Mesenchymal stem cell (in vitro differentiated cells and primary cell): Measurements from ENCODE around the gene LITAF.

Experiments used
- DNase-seq: peaks from one replicate; pipeline ENCODE4 v3.0.0-alpha.2; 2013
- H2AFZ ChIP-seq: one replicate; pipeline ENCODE4 v1.6.1; 2013; ENCODE audit warnings: low read depth, mild to moderate bottlenecking, control low read depth, inconsistent platforms, low read length, moderate library complexity
- H2AK5ac ChIP-seq: 2 replicates; pipeline ENCODE4 v1.6.1; 2013; ENCODE audit warnings: low read length, moderate library complexity, mild to moderate bottlenecking, inconsistent platforms; ENCODE audit not compliant: severe bottlenecking
- H2BK120ac ChIP-seq: one replicate; pipeline ENCODE4 v1.6.1; 2013; ENCODE audit warnings: low read depth, mild to moderate bottlenecking, inconsistent platforms, low read length, moderate library complexity
- H2BK12ac ChIP-seq, 2 experiments: one replicate each; pipeline ENCODE4 v1.6.1; 2013; ENCODE audit warnings: inconsistent platforms in 2 of 2, low read length in 2 of 2, mild to moderate bottlenecking in 2 of 2, moderate library complexity in 2 of 2, control low read depth in 1 of 2
- H2BK15ac ChIP-seq: one replicate; pipeline ENCODE4 v1.6.1; 2013; ENCODE audit warnings: mild to moderate bottlenecking, low read depth, inconsistent platforms; ENCODE audit not compliant: poor library complexity, severe bottlenecking
- H2BK5ac ChIP-seq: 2 replicates; pipeline ENCODE4 v1.6.1; 2013; ENCODE audit warnings: low read depth, mild to moderate bottlenecking, low read length, control low read depth, inconsistent platforms; ENCODE audit not compliant: poor library complexity, severe bottlenecking
- H3K14ac ChIP-seq, 2 experiments: one replicate each; pipeline ENCODE4 v1.6.1; 2013; ENCODE audit warnings: inconsistent platforms in 2 of 2, low read length in 2 of 2, control low read depth in 1 of 2, mild to moderate bottlenecking in 1 of 2, moderate library complexity in 1 of 2
- H3K18ac ChIP-seq, 2 experiments: one replicate each; pipeline ENCODE4 v1.6.1; 2013; ENCODE audit warnings: inconsistent platforms in 2 of 2, low read length in 2 of 2, control low read depth in 1 of 2, low read depth in 1 of 2, mild to moderate bottlenecking in 1 of 2
- H3K23ac ChIP-seq, 2 experiments: one replicate each; pipeline ENCODE4 v1.6.1; 2013; ENCODE audit warnings: inconsistent platforms in 2 of 2, low read length in 2 of 2, mild to moderate bottlenecking in 2 of 2, moderate library complexity in 2 of 2, control low read depth in 1 of 2
- H3K27ac ChIP-seq: 2 replicates; pipeline ENCODE4 v1.5.1; 2013; ENCODE audit warnings: mild to moderate bottlenecking, moderate library complexity, low read length, control low read depth, inconsistent platforms; ENCODE audit not compliant: poor library complexity, severe bottlenecking
- H3K27me3 ChIP-seq, 2 experiments: 2 replicates each; pipeline versions ENCODE4 v1.6.1 to v1.7.0; 2013; ENCODE audit warnings: low read length in 2 of 2, mild to moderate bottlenecking in 2 of 2, moderate library complexity in 2 of 2, control low read depth in 1 of 2, inconsistent platforms in 1 of 2; ENCODE audit not compliant: control insufficient read depth in 1 of 2, insufficient read depth in 1 of 2
- H3K36me3 ChIP-seq, 2 experiments: 2 replicates each; pipeline versions ENCODE4 v1.6.1 to v1.7.0; 2013; ENCODE audit warnings: low read length in 2 of 2, control low read depth in 1 of 2, inconsistent platforms in 1 of 2, low read depth in 1 of 2, mild to moderate bottlenecking in 1 of 2; ENCODE audit not compliant: insufficient read depth in 2 of 2, control insufficient read depth in 1 of 2
- H3K4ac ChIP-seq, 2 experiments: one replicate each; pipeline ENCODE4 v1.6.1; 2013; ENCODE audit warnings: inconsistent platforms in 2 of 2, low read length in 2 of 2, mild to moderate bottlenecking in 2 of 2, moderate library complexity in 2 of 2, control low read depth in 1 of 2, low read depth in 1 of 2
- H3K4me1 ChIP-seq: 2 replicates; pipeline ENCODE4 v1.6.1; 2013; ENCODE audit warnings: low read depth, low read length, control low read depth; ENCODE audit not compliant: control insufficient read depth, insufficient read depth
- H3K4me2 ChIP-seq: 2 replicates; pipeline ENCODE4 v1.6.1; 2013; ENCODE audit warnings: low read length, mild to moderate bottlenecking, inconsistent platforms; ENCODE audit not compliant: poor library complexity, severe bottlenecking
- H3K4me3 ChIP-seq, 2 experiments: 2 replicates each; pipeline versions ENCODE4 v1.5.1 to v1.7.0; 2013; ENCODE audit warnings: low read length in 2 of 2, mild to moderate bottlenecking in 2 of 2, control low read depth in 1 of 2, low read depth in 1 of 2; ENCODE audit not compliant: insufficient read depth in 1 of 2
- H3K79me1 ChIP-seq: replicated peaks from 2 replicates; pipeline ENCODE4 v1.6.1; 2013; ENCODE audit warnings: mild to moderate bottlenecking, control low read depth, low read length, inconsistent platforms; ENCODE audit not compliant: poor library complexity, severe bottlenecking
- H3K9ac ChIP-seq: 2 replicates; pipeline ENCODE4 v1.7.0; 2013; ENCODE audit warnings: mild to moderate bottlenecking, low read length, moderate library complexity
- H3K9me3 ChIP-seq: 2 replicates; pipeline ENCODE4 v1.7.0; 2013; ENCODE audit warnings: mild to moderate bottlenecking, low read length; ENCODE audit not compliant: control insufficient read depth
- H4K8ac ChIP-seq: one replicate; pipeline ENCODE4 v1.6.1; 2013; ENCODE audit warnings: inconsistent platforms, mild to moderate bottlenecking, low read length, moderate library complexity
- H4K91ac ChIP-seq: one replicate; pipeline ENCODE4 v1.6.1; 2013; ENCODE audit warnings: mild to moderate bottlenecking, low read length, inconsistent platforms
- WGBS: methylation state at CpG from one replicate; pipeline ENCODE4 v1.1.7; 2013; ENCODE audit warnings: mixed read lengths; 5-methylcytosine and 5-hydroxymethylcytosine counted together

The LITAF gene

GRCh38 chr16:11627292-11627663 is 40.6 kb upstream of the LITAF start:
- Histone ChIP-seq H2BK5ac (no peak overlapping the region), H3K23ac (no peak overlapping the region), H2BK12ac (no peak overlapping the region), H3K79me1 (peaks cover 1% of the 10 kb centered on the region), H2AFZ (no peak overlapping the region), H4K91ac (no peak overlapping the region), H3K36me3 (no peaks in the 10 kb centered on the region), H4K8ac (no peak overlapping the region), H3K4me2 (no peak overlapping the region), H2BK120ac (no peak overlapping the region), H3K4me1 (peaks cover 28% of the 10 kb centered on the region), H3K4me3 (no peak overlapping the region), H3K14ac (no peak overlapping the region), H3K9ac (no peak overlapping the region), H2BK15ac (no peak overlapping the region), H2AK5ac (peak overlapping the region; percentile 94), H3K27me3 (no peaks in the 10 kb centered on the region), H3K9me3 (no peaks in the 10 kb centered on the region), H3K4ac (no peak overlapping the region), H3K27ac (no peak overlapping the region), H3K18ac (no peak overlapping the region)
- WGBS: 91% methylated on average over 5 of the region's 5 CpGs
- DNase-seq: no peak

DNA sequence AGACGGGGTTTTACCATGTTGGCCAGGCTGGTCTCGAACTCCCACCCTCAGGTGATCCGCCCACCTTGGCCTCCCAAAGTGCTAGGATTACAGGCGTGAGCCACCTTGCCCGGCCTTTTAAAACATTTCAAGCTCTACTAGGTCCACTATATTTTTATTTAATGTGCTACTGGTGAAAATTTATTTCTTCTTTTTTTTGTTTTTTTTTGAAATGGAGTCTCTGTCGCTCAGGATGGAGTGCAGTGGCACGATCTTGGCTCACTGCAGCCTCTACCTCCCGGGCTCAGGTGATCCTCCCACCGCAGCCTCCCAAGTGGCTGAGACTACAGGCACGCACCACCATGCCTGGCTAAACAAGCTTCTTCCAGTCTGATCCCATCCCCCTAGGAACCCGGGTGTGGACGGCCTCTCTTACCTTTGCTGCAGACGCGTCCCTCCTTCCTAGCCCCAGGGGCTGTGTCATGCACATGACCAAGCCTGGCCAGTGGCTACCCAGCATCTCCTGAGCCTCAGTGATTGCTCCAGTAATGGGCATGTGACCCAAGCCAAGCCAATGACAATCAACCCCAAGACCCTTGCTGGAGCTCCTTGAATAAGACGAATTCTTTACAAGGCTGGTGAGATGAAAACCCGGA is 40.1 kb upstream of the LITAF start:
- Histone ChIP-seq H2BK15ac (no peak overlapping the region), H3K4me3 (no peak overlapping the region), H4K91ac (no peak overlapping the region), H3K9ac (no peak overlapping the region), H3K18ac (no peak overlapping the region), H3K27me3 (no peaks in the 10 kb centered on the region), H3K14ac (no peak overlapping the region), H3K4me2 (no peak overlapping the region), H4K8ac (peak overlapping the region; percentile 51), H2AFZ (no peak overlapping the region), H3K9me3 (no peaks in the 10 kb centered on the region), H3K4me1 (peaks cover 29% of the 10 kb centered on the region), H3K36me3 (no peaks in the 10 kb centered on the region), H2BK5ac (no peak overlapping the region), H3K79me1 (peaks cover 1% of the 10 kb centered on the region), H2BK120ac (no peak overlapping the region), H2AK5ac (peak overlapping the region; percentile 94), H3K27ac (no peak overlapping the region), H3K23ac (no peak overlapping the region), H3K4ac (no peak overlapping the region), H2BK12ac (peak overlapping the region in 1 of 2 experiments; percentile 21)
- no peak for DNase-seq
- 94% methylated on average over 14 of the region's 16 CpGs for WGBS

DNA sequence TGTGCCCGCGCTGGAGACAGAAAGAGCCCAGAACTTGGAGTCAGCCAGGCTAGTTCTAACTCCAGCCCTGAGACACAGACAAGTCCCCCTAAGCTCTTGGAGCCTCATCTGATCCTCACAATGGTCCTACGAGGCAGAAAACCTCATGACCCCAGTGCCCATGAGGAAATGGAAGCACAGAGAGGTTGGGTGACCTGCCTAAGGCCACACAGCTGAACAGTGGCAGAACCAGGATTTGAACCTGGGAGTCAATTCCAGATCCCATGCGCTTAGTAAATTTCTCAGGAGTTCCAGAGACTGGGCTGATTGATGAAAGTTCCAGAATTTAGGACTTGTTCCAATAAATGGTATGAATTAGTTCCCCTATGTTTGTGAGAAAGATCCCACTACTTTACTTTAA is 39.0 kb upstream of the LITAF start:
- peak overlapping the region; percentile 76 for H2AK5ac ChIP-seq
- H3K14ac ChIP-seq: no peak overlapping the region
- H3K18ac ChIP-seq: no peak overlapping the region
- no peak overlapping the region for H2AFZ ChIP-seq
- WGBS: 79% methylated on average over 4 of the region's 4 CpGs
- no peak overlapping the region for H2BK120ac ChIP-seq
- peak overlapping the region in 1 of 2 experiments; percentile 50 for H2BK12ac ChIP-seq
- H2BK15ac ChIP-seq: no peak overlapping the region
- H3K4ac ChIP-seq: no peak overlapping the region
- no peak overlapping the region for H4K8ac ChIP-seq
- DNase-seq: no peak
- no peak overlapping the region for H3K4me3 ChIP-seq
- no peak overlapping the region for H3K27ac ChIP-seq
- no peaks in the 10 kb centered on the region for H3K9me3 ChIP-seq
- H3K79me1 ChIP-seq: peaks cover 1% of the 10 kb centered on the region
- no peak overlapping the region for H3K9ac ChIP-seq
- H2BK5ac ChIP-seq: no peak overlapping the region
- no peak overlapping the region for H4K91ac ChIP-seq
- peaks cover 27% of the 10 kb centered on the region for H3K4me1 ChIP-seq
- H3K23ac ChIP-seq: no peak overlapping the region
- no peak overlapping the region for H3K4me2 ChIP-seq
- no peaks in the 10 kb centered on the region for H3K36me3 ChIP-seq
- no peaks in the 10 kb centered on the region for H3K27me3 ChIP-seq

DNA sequence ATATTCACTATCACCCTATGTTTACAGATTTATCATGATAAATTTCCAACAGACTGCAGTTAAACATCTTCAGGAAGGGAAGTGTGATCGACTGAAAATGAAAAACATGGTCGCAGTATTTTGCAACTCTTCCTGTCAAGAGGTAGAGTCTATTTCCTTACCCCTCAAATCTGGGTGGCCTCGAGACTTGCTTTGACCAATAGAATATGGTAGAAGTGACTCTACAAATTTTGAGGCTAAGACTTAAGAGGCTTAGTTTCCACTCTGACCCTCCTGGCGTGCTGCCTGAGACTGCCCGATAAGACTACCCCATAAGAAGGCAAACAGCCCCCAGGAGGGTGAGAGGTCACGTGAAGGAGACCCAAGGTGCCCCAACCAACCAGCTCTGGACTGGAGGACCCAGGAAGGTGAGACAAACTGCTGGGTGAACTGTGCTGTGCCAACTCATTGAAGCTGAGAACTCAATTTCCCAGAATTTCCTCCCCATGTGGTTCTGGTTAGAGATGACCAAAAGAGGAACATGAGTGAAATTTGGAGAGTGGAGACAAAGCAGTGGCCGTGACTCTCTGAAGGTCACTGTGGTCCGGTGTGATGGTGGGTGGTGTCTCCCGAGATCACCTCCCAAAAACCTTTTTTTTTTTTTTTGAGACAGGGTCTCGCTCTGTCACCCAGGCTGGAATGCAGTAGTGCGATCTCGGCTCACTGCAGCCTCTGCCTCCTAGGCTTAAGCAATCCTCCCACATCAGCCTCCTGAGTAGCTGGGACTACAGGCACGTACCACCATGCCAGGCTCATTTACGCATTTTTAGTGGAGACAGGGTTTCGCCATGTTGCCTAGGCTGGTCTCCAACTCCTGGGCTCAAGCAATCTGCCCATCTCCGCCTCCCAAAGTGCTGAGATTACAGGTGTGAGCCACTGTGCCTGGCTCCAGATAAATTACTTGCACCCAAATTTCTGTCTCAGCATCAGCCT is 38.2 kb upstream of the LITAF start:
- Histone ChIP-seq H2BK120ac (no peak overlapping the region), H3K4ac (no peak overlapping the region), H3K9me3 (no peaks in the 10 kb centered on the region), H2BK15ac (no peak overlapping the region), H3K36me3 (no peaks in the 10 kb centered on the region), H3K4me3 (no peak overlapping the region), H2AFZ (no peak overlapping the region), H3K4me2 (no peak overlapping the region), H3K27ac (no peak overlapping the region), H4K8ac (no peak overlapping the region), H3K18ac (no peak overlapping the region), H2BK12ac (no peak overlapping the region), H3K14ac (no peak overlapping the region), H2BK5ac (no peak overlapping the region), H3K9ac (no peak overlapping the region), H3K27me3 (no peaks in the 10 kb centered on the region), H3K23ac (no peak overlapping the region), H3K79me1 (peaks cover 1% of the 10 kb centered on the region), H4K91ac (no peak overlapping the region), H2AK5ac (peak overlapping the region; percentile 43), H3K4me1 (peaks cover 19% of the 10 kb centered on the region)
- WGBS: 88% methylated on average over 15 of the region's 16 CpGs
- no peak for DNase-seq
